NOMO-1 (cell line): Measurements from ENCODE around the gene CDYL.

ENCODE experiments used
- DNase-seq, 2 experiments: peaks; one replicate each; lab custom pipeline; 2025; ENCODE audit not compliant: unreplicated experiment in 2 of 2; lab: John Stamatoyannopoulos, UW

CDYL gene

GRCh38 chr6:4776131-4776492, at the start of gene CDYL:
Gene CDYL, plus strand, starts transcription at chr6:4776404. Its CDS starts 380 bp downstream, at chr6:4776784.
- peak; percentile 83 to 92 for DNase-seq

- DNase-seq: no peak
Observed at GRCh38 chr6:4726645-4727044, 49.6 kb upstream of the CDYL start.

- DNase-seq: no peak
Observed at GRCh38 chr6:4727217-4727616, 49.0 kb upstream of the CDYL start.

GRCh38 chr6:4727671-4728435, 48.4 kb upstream of the CDYL start:
- no peak for DNase-seq

- no peak for DNase-seq
Observed at GRCh38 chr6:4728436-4728769, 47.8 kb upstream of the CDYL start.

GRCh38 chr6:4728926-4729325, 47.3 kb upstream of the CDYL start:
- DNase-seq: no peak

GRCh38 chr6:4731996-4732395, 44.2 kb upstream of the CDYL start:
- no peak for DNase-seq

- no peak for DNase-seq
Observed at GRCh38 chr6:4732691-4733315, 43.4 kb upstream of the CDYL start.

- no peak for DNase-seq
Observed at GRCh38 chr6:4736371-4736873, 39.8 kb upstream of the CDYL start.

GRCh38 chr6:4740032-4740431, 36.2 kb upstream of the CDYL start:
- no peak for DNase-seq

- no peak for DNase-seq
Observed at GRCh38 chr6:4743062-4743461, 33.1 kb upstream of the CDYL start.

GRCh38 chr6:4743926-4744325, 32.3 kb upstream of the CDYL start:
- no peak for DNase-seq

- DNase-seq: no peak
Observed at GRCh38 chr6:4747588-4747987, 28.6 kb upstream of the CDYL start.

- no peak for DNase-seq
Observed at GRCh38 chr6:4751823-4752464, 24.3 kb upstream of the CDYL start.

GRCh38 chr6:4756247-4756646, 20.0 kb upstream of the CDYL start:
- no peak for DNase-seq

- DNase-seq: no peak
Observed at GRCh38 chr6:4759997-4760396, 16.2 kb upstream of the CDYL start.

- DNase-seq: no peak
Observed at GRCh38 chr6:4760773-4761172, 15.4 kb upstream of the CDYL start.

GRCh38 chr6:4762294-4762693, 13.9 kb upstream of the CDYL start:
- DNase-seq: no peak

GRCh38 chr6:4763921-4764320, 12.3 kb upstream of the CDYL start:
- no peak for DNase-seq

GRCh38 chr6:4768815-4769214, 7.4 kb upstream of the CDYL start:
- DNase-seq: no peak

GRCh38 chr6:4772750-4773149, 3.5 kb upstream of the CDYL start:
- DNase-seq: no peak

- DNase-seq: no peak
Observed at GRCh38 chr6:4773181-4773580, 3.0 kb upstream of the CDYL start.
